ENCODE results near the gene GJB2. TPM values are rescaled to one million over a fixed set of nuclear protein-coding genes. Genes with fewer than 3 reads are reported as not detected.

Gene GJB2
- total and polyA plus RNA-seq, 2 experiments from 2014 or later: not detected

GRCh38 chr13:20186771-20187170 is 6.0 kb downstream of the GJB2 start:
- no peak overlapping the region for H2AFZ ChIP-seq
- H3K27me3 ChIP-seq (ENCODE audit: insufficient read depth): peaks cover 43% of the 10 kb centered on the region
- Mint-ChIP-seq H3K27me3 (ENCODE audit: insufficient read depth, low read depth, poor library complexity) (peaks cover 30% of the 10 kb centered on the region), H3K27ac (no peak overlapping the region), H3K9me3 (no peaks in the 10 kb centered on the region), H3K36me3 (ENCODE audit: low read depth) (no peaks in the 10 kb centered on the region), H3K4me3 (no peak overlapping the region), H3K4me1 (peaks cover 2% of the 10 kb centered on the region; the same call in 1 of the 3 replicates)
- no peaks in the 10 kb centered on the region; the same call in 1 of the 2 replicates for H3K36me3 ChIP-seq (ENCODE audit: insufficient read depth)
- H3K27ac ChIP-seq (ENCODE audit: low read depth): no peak overlapping the region
- ATAC-seq (no peak), DNase-seq (ENCODE audit: low spot score) (no peak)
- TF ChIP-seq ZNF114 (CRISPR knock-in tag; IDR thresholded peaks at IDR 0.05) (no peak), CTCF (conservative IDR thresholded peaks at IDR 0.05; ENCODE audit: low read depth in 2 of 2) (no peak)
- H3K9me2 ChIP-seq (ENCODE audit: insufficient read depth): no peaks in the 10 kb centered on the region
- H3F3A ChIP-seq (replicated peaks; ENCODE audit: low read depth): peaks cover 4% of the 10 kb centered on the region; the same call in 1 of the 2 replicates
- H3K4me2 ChIP-seq: no peak overlapping the region
- H3K4me1 ChIP-seq (ENCODE audit: insufficient read depth): no peaks in the 10 kb centered on the region
- peaks cover 10% of the 10 kb centered on the region; the same call in 1 of the 2 replicates for H4K20me1 ChIP-seq (replicated peaks; ENCODE audit: insufficient read depth)
- H3K4me3 ChIP-seq: no peak overlapping the region
- no peaks in the 10 kb centered on the region for H3K79me2 ChIP-seq (replicated peaks; ENCODE audit: insufficient read depth)

- no peaks in the 10 kb centered on the region for H3K36me3 Mint-ChIP-seq (ENCODE audit: low read depth)
- Histone ChIP-seq H3K27ac (ENCODE audit: low read depth) (no peak overlapping the region), H2AFZ (no peak overlapping the region), H4K20me1 (replicated peaks; ENCODE audit: insufficient read depth) (peaks cover 3% of the 10 kb centered on the region; the same call in 1 of the 2 replicates), H3K27me3 (ENCODE audit: insufficient read depth) (peaks cover 31% of the 10 kb centered on the region), H3K79me2 (replicated peaks; ENCODE audit: insufficient read depth) (no peaks in the 10 kb centered on the region), H3K9me2 (ENCODE audit: insufficient read depth) (no peaks in the 10 kb centered on the region), H3K4me2 (no peak overlapping the region), H3F3A (replicated peaks; ENCODE audit: low read depth) (no peaks in the 10 kb centered on the region), H3K36me3 (ENCODE audit: insufficient read depth) (no peaks in the 10 kb centered on the region), H3K4me1 (ENCODE audit: insufficient read depth) (no peaks in the 10 kb centered on the region), H3K4me3 (no peak overlapping the region)
- TF ChIP-seq EZH2 (IDR thresholded peaks at IDR 0.05; ENCODE audit: low read depth, unreplicated experiment) (no peak), ZNF331 (CRISPR knock-in tag; IDR thresholded peaks at IDR 0.05; ENCODE audit: low read depth) (no peak)
- DNase-seq (ENCODE audit: low spot score) (no peak), ATAC-seq (no peak)
- no peak overlapping the region for H3K4me3 Mint-ChIP-seq
- H3K4me1 Mint-ChIP-seq: no peaks in the 10 kb centered on the region
- H3K9me3 Mint-ChIP-seq: no peaks in the 10 kb centered on the region
- H3K27ac Mint-ChIP-seq: no peak overlapping the region
- peaks cover 17% of the 10 kb centered on the region for H3K27me3 Mint-ChIP-seq (ENCODE audit: insufficient read depth, low read depth, poor library complexity)
Observed at GRCh38 chr13:20185366-20186056, 7.2 kb downstream of the GJB2 start.

DNA sequence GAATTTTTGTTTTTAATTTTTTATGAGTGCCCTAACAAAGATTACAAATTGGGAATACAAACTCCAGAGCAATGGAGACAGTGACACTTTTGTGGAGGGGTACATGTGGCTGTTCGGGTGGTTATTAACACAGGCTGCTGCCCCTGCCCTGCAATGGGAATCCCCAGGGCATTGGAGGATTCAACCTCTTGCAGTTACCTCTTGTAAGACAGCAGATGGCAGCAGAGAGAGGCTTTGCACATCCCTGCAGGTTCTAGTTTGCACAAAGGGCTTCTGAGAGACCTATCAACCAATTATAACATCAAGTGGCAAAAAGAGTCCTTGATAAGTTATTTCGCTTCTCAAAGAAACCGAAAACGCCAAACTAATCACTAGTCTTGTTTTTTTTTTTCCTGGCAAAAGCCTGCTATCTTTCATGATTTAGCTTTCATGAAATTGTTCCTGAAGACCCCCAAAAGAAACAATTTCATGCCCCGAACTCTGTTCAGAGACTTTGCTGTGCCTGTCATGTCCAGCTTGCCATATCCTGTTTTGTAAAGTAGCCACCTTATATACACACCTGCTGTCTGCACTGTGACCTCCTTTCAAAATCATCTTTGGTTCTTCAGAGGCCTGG is 10.4 kb downstream of the GJB2 start:
- ATAC-seq: peak; percentile 85
- H3K4me1 Mint-ChIP-seq: peaks cover 2% of the 10 kb centered on the region; the same call in 1 of the 3 replicates

More for the DNA sequence above, 10.4 kb downstream of the GJB2 start:
- Mint-ChIP-seq H3K36me3 (ENCODE audit: low read depth) (no peaks in the 10 kb centered on the region), H3K27me3 (ENCODE audit: insufficient read depth, low read depth, poor library complexity) (peaks cover 7% of the 10 kb centered on the region), H3K4me3 (no peak overlapping the region), H3K9me3 (no peaks in the 10 kb centered on the region; the same call in 2 of the 3 replicates), H3K27ac (no peak overlapping the region)
- H3K4me3 ChIP-seq: no peak overlapping the region
- H3K4me2 ChIP-seq: no peak overlapping the region
- H3K9me2 ChIP-seq (ENCODE audit: insufficient read depth): no peaks in the 10 kb centered on the region
- no peaks in the 10 kb centered on the region for H3K79me2 ChIP-seq (replicated peaks; ENCODE audit: insufficient read depth)
- H3F3A ChIP-seq (replicated peaks; ENCODE audit: low read depth): no peaks in the 10 kb centered on the region
- H4K20me1 ChIP-seq (replicated peaks; ENCODE audit: insufficient read depth): 0 out of 2 replicates have a peak, but pooled peaks cover 3% of the 10 kb centered on the region
- DNase-seq (ENCODE audit: low spot score): peak; percentile 79
- TF ChIP-seq CTCF (conservative IDR thresholded peaks at IDR 0.05; ENCODE audit: low read depth in 2 of 2) (peak; percentile 77 to 85), ZNF114 (CRISPR knock-in tag; IDR thresholded peaks at IDR 0.05) (no peak)
- H3K36me3 ChIP-seq (ENCODE audit: insufficient read depth): no peaks in the 10 kb centered on the region
- no peaks in the 10 kb centered on the region for H3K4me1 ChIP-seq (ENCODE audit: insufficient read depth)
- H3K27me3 ChIP-seq (ENCODE audit: insufficient read depth): peaks cover 16% of the 10 kb centered on the region
- H2AFZ ChIP-seq: no peak overlapping the region
- H3K27ac ChIP-seq (ENCODE audit: low read depth): no peak overlapping the region
